ENCODE measurements around the gene ANO2. TPM values are rescaled to one million over a fixed set of nuclear protein-coding genes. Genes with fewer than 3 reads are reported as not detected.

ANO2 gene
- total and polyA plus RNA-seq, 2 donors (not counting 3 experiments of a cell fraction or from before 2014, with no cell fraction given), result 15.4 to 65.0 TPM

- DNase-seq (ENCODE audit: low read depth, low spot score), result no peak
- dilution Hi-C loops (cut with MboI; ENCODE audit: extremely low pct_ligation_motif_present, low sequenced_read_pairs), result no loop called here
- ChIA-PET POLR2A (no interaction called here), CTCF (interaction anchor here (1.3 to 3.1 kb wide), 8 partner anchors 9 to 296 kb away, joined by 3 to 60 read pairs (median 10); no protein-coding TSS in a partner anchor)
- Histone ChIP-seq H3K4me2 (ENCODE audit: insufficient read depth, low read length) (no peak overlapping the region), H3K36me3 (ENCODE audit: control insufficient read depth in 2 of 2, extremely low read depth in 1 of 2, insufficient read depth in 2 of 2, low read length in 2 of 2) (peaks cover 68 to 80% of the 10 kb centered on the region in 2 experiments), H3K9me3 (replicated peaks; ENCODE audit: control insufficient read depth, insufficient read depth, low read length) (no peaks in the 10 kb centered on the region), H3K27me3 (ENCODE audit: control insufficient read depth in 2 of 2, insufficient read depth in 2 of 2, low read length in 2 of 2) (no peaks in the 10 kb centered on the region), H3K4me3 (replicated peaks in 1 of 3; ENCODE audit: insufficient read depth in 1 of 3, low read depth in 1 of 3, low read length in 3 of 3) (no peak overlapping the region), H4K20me1 (replicated peaks; ENCODE audit: control insufficient read depth, extremely low read depth, insufficient read depth, low read length) (peaks cover 12% of the 10 kb centered on the region), H3K27ac (ENCODE audit: insufficient read depth, low read depth, low read length) (no peak overlapping the region), H3K9ac (replicated peaks; ENCODE audit: extremely low read depth, insufficient read depth, low read length) (no peak overlapping the region), H3K9me1 (replicated peaks; ENCODE audit: control insufficient read depth, extremely low read depth, insufficient read depth, low read length) (no peaks in the 10 kb centered on the region), H3K79me2 (ENCODE audit: control insufficient read depth, insufficient read depth, low read length) (peaks cover 27% of the 10 kb centered on the region), H2AFZ (ENCODE audit: low read depth, low read length) (no peak overlapping the region), H3K4me1 (ENCODE audit: control insufficient read depth, extremely low read depth, insufficient read depth, low read length) (no peaks in the 10 kb centered on the region)
- TF ChIP-seq FOS (IDR thresholded peaks at IDR 0.05; ENCODE audit: borderline replicate concordance, insufficient read depth, low read length) (no peak), MAX (IDR thresholded peaks at IDR 0.05; ENCODE audit: insufficient read depth, insufficient read length) (no peak), EZH2 (IDR thresholded peaks at IDR 0.05; ENCODE audit: borderline replicate concordance, low read depth, low read length, severe bottlenecking) (no peak), MYC (IDR thresholded peaks at IDR 0.05; ENCODE audit: low read depth, low read length) (no peak), GATA2 (IDR thresholded peaks at IDR 0.05; ENCODE audit: insufficient read depth, insufficient read length, low read depth, low read length) (no peak), POLR2AphosphoS5 (IDR thresholded peaks at IDR 0.05; ENCODE audit: insufficient read depth, low read depth, low read length) (no peak), CTCF (IDR thresholded peaks at IDR 0.05; ENCODE audit: extremely low read depth in 1 of 2, insufficient read depth in 1 of 2, low read depth in 1 of 2, low read length in 2 of 2) (no peak), POLR2A (IDR thresholded peaks at IDR 0.05; ENCODE audit: low read depth, low read length) (no peak), JUN (IDR thresholded peaks at IDR 0.05; ENCODE audit: borderline replicate concordance, insufficient read depth, insufficient read length, low read depth) (no peak)
- no TSS peak for BruUV-seq (replicated peaks)
- no peak for FAIRE-seq
- intact Hi-C loops (cut with micrococcal nuclease), result no loop called here
Observed at GRCh38 chr12:5989621-5990020, 44.6 kb upstream of the ANO2 start.
